H1 (cell line): Measurements from ENCODE around the gene PREB.

Source experiments
- CTCF ChIP-seq, 3 experiments: IDR thresholded peaks; 1 replicate in 2 of 3; 2 replicates in 1 of 3; pipeline versions ENCODE4 v1.5.1 to v1.6.1; 2011; ENCODE audit warnings: low read length in 3 of 3, mild to moderate bottlenecking in 3 of 3, inconsistent platforms in 2 of 3, low read depth in 1 of 3, moderate library complexity in 1 of 3; ENCODE audit not compliant: insufficient read depth in 1 of 3; ENCODE audit errors: control extremely low read depth in 1 of 3
- EZH2 ChIP-seq: fragments of 200-600 bp; sonication (generic); IDR thresholded peaks from 2 replicates; pipeline ENCODE4 v1.7.1; 2012; ENCODE audit warnings: low read depth, mild to moderate bottlenecking, moderate library complexity, low read length, inconsistent platforms; ENCODE audit not compliant: severe bottlenecking
- GTF2F1 ChIP-seq: IDR thresholded peaks from 2 replicates; pipeline ENCODE4 v1.6.1; 2012; ENCODE audit warnings: low read depth, low read length, improper control_type of control experiment, borderline replicate concordance
- JUN ChIP-seq: IDR thresholded peaks from 2 replicates; pipeline ENCODE4 v1.6.1; 2011; ENCODE audit warnings: low read depth, mild to moderate bottlenecking, improper control_type of control experiment, low read length
- POLR2A ChIP-seq, 2 experiments: IDR thresholded peaks; 1 replicate in 1 of 2; 2 replicates in 1 of 2; pipeline ENCODE4 v1.6.1; 2011; ENCODE audit warnings: low read depth in 2 of 2, low read length in 2 of 2, mild to moderate bottlenecking in 2 of 2; ENCODE audit errors: control extremely low read depth in 1 of 2
- TCF12 ChIP-seq: IDR thresholded peaks from 2 replicates; pipeline ENCODE4 v1.6.1; 2011; ENCODE audit warnings: low read depth, mild to moderate bottlenecking, low read length

DNA sequence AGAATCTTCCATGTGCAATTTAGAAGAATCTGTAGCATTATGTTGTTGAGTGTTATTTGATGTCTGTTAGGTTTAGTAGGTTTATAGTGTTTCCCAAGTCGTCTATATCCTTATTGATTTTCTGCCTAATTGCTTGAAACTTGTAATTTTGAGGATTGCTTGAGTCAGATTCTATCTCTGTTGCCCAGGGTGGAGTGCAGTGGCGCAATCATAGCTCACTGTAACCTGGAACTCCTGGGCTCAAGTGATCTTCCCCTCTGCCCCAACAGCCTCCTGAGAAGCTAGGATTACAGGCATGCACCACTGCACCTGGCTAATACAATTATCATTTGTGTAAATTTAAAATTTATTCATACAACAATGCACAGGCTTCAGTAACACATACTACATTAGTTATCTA lies 11.2 kb upstream of the PREB start:
- no peak for TF ChIP-seq EZH2
- no peak for TF ChIP-seq JUN
- no peak for TF ChIP-seq CTCF (IDR thresholded peaks at IDR 0.05; ENCODE audit: control extremely low read depth in 1 of 3, insufficient read depth in 1 of 3, low read depth in 1 of 3, low read length in 3 of 3)
- TF ChIP-seq POLR2A (IDR thresholded peaks at IDR 0.05; ENCODE audit: control extremely low read depth in 1 of 2, low read depth in 2 of 2, low read length in 2 of 2) = no peak
- no peak for TF ChIP-seq GTF2F1
- TF ChIP-seq TCF12 = no peak
